Body of pancreas (tissue), 4 donors: ENCODE results near the gene HSD11B2.

Experiments used
- CTCF ChIP-seq, 7 experiments: fragments of 450-650 bp in 4 of 7; fragments of 200-600 bp in 3 of 7; sonication (generic) in 3 of 7; IDR thresholded peaks; one replicate each; pipeline ENCODE4 v1.5.1; 2016 to 2019; ENCODE audit warnings: antibody characterized with exemption in 7 of 7
- POLR2A ChIP-seq, 3 donors: fragments of 450-650 bp; IDR thresholded peaks; one replicate each; pipeline ENCODE4 v1.6.1; 2016; ENCODE audit warnings: antibody characterized with exemption in 3 of 3, mild to moderate bottlenecking in 2 of 3

DNA sequence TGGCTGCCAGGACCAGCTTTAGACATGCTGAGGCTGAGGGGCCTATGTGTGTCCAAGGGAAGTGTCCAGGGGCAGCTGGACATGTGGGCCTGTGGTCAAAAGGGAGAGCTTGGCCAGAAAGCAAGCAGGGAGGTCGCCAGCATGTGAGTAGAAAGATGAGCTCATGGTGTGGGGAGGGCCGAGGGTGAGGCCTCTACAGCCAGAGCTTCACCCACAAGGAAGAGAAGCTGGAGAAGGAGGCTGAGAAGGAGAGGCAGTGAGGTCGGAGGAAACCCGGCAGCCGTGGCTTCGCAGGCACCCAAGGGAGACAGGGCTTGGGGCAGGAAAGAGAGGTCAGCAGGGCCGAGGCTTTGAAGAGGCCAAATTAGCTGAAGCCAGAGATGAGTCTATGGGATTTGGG lies 4.0 kb upstream of the HSD11B2 start:
- TF ChIP-seq CTCF (IDR thresholded peaks at IDR 0.05): no peak
- TF ChIP-seq POLR2A (IDR thresholded peaks at IDR 0.05): no peak
